ENCODE results near the gene CAPN15. TPM values are rescaled to one million over a fixed set of nuclear protein-coding genes. Genes with fewer than 3 reads are reported as not detected.

Gene CAPN15
- total and polyA plus RNA-seq, 2 of the 4 experiments (the other 2 are of a cell fraction) = 9.3 to 24.3 TPM

GRCh38 chr16:593807-594206 is 66.3 kb downstream of the CAPN15 start:
- H3K27me3 ChIP-seq (ENCODE audit: control insufficient read depth, insufficient read depth, low read length) = no peaks in the 10 kb centered on the region
- H3K9me3 ChIP-seq (ENCODE audit: control insufficient read depth, insufficient read depth, low read length) = no peaks in the 10 kb centered on the region
- H3K9me1 ChIP-seq (ENCODE audit: insufficient read depth, low read length) = peaks cover 12% of the 10 kb centered on the region; the same call in 1 of the 2 replicates
- peaks cover 23 to 76% of the 10 kb centered on the region in 2 experiments; a peak in 3 of 4 replicates for H3K79me1 ChIP-seq (ENCODE audit: low read depth in 1 of 2, low read length in 2 of 2)
- H3K4me1 ChIP-seq (ENCODE audit: control insufficient read depth, insufficient read depth, low read length) = peaks cover 7% of the 10 kb centered on the region; the same call in 1 of the 2 replicates
- DNase-seq (no peak), ATAC-seq (ENCODE audit: low read depth) (no peak)
- no peak overlapping the region for H2BK15ac ChIP-seq (ENCODE audit: low read depth, low read length)
- H2BK5ac ChIP-seq (ENCODE audit: low read depth, low read length, poor library complexity, severe bottlenecking) = no peak overlapping the region
- WGBS, 2 experiments (ENCODE audit: extremely low coverage in 2 of 2, insufficient read length in 1 of 2) = 89% methylated on average over 3 of the region's 16 CpGs; no CpG with 5 or more reads in 1 of the 2 experiments
- H4K5ac ChIP-seq (ENCODE audit: low read depth, low read length) = no peak overlapping the region
- ChIA-PET CTCF (no interaction called here), POLR2A (ENCODE audit: unreplicated experiment) (no interaction called here)
- H3K18ac ChIP-seq (ENCODE audit: low read depth, low read length) = no peak overlapping the region
- H3K23ac ChIP-seq (ENCODE audit: low read depth, low read length) = no peak overlapping the region
- no peak overlapping the region for H4K91ac ChIP-seq (ENCODE audit: insufficient read depth, low read depth, low read length)
- H3K4me3 ChIP-seq (ENCODE audit: insufficient read depth, low read depth, low read length) = no peak overlapping the region
- in situ Hi-C loops (cut with MboI; ENCODE audit: low sequenced_read_pairs) = no loop called here
- peak overlapping the region; percentile 58 for H2AFZ ChIP-seq (replicated peaks; ENCODE audit: low read length, poor library complexity)
- no TSS peak for BruUV-seq (replicated peaks)
- TF ChIP-seq MXI1 (IDR thresholded peaks at IDR 0.05; ENCODE audit: borderline replicate concordance, low read depth, low read length) (no peak), RFX5 (IDR thresholded peaks at IDR 0.05; ENCODE audit: low read depth, low read length) (no peak), BHLHE40 (IDR thresholded peaks at IDR 0.05; ENCODE audit: low read depth, low read length) (no peak), POLR2A (IDR thresholded peaks at IDR 0.05; ENCODE audit: low read depth, low read length) (no peak)
- TF ChIP-seq, protein P1, sequence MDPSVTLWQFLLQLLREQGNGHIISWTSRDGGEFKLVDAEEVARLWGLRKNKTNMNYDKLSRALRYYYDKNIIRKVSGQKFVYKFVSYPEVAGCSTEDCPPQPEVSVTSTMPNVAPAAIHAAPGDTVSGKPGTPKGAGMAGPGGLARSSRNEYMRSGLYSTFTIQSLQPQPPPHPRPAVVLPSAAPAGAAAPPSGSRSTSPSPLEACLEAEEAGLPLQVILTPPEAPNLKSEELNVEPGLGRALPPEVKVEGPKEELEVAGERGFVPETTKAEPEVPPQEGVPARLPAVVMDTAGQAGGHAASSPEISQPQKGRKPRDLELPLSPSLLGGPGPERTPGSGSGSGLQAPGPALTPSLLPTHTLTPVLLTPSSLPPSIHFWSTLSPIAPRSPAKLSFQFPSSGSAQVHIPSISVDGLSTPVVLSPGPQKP (IDR thresholded peaks at IDR 0.05; ENCODE audit: borderline replicate concordance, low read depth, low read length) = no peak
- no peak overlapping the region for H3K9ac ChIP-seq (ENCODE audit: low read depth, low read length)
- H2BK120ac ChIP-seq (ENCODE audit: low read depth, low read length) = no peak overlapping the region
- H3K27ac ChIP-seq (ENCODE audit: insufficient read depth, low read length) = no peak overlapping the region
- H2AK5ac ChIP-seq (ENCODE audit: low read depth, low read length) = no peak overlapping the region
- no peak overlapping the region for H4K8ac ChIP-seq (ENCODE audit: low read depth in 2 of 2, low read length in 2 of 2)
- peaks cover 5% of the 10 kb centered on the region; the same call in 1 of the 2 replicates for H3K36me3 ChIP-seq (ENCODE audit: control insufficient read depth, insufficient read depth, low read length)
- H3K56ac ChIP-seq (ENCODE audit: extremely low read depth, insufficient read depth, low read length) = no peak overlapping the region
- H3K4ac ChIP-seq (ENCODE audit: low read depth, low read length) = no peak overlapping the region
- no peak overlapping the region for H3K4me2 ChIP-seq (ENCODE audit: low read depth, low read length)
- H2AK9ac ChIP-seq (replicated peaks; ENCODE audit: low read depth, low read length, poor library complexity) = no peak overlapping the region
- dilution Hi-C loops (cut with HindIII; ENCODE audit: low sequenced_read_pairs, unreplicated experiment) = no loop called here
- intact Hi-C loops (cut with micrococcal nuclease) = no loop called here
- no peak overlapping the region for H2BK20ac ChIP-seq (ENCODE audit: low read depth, low read length)
- H4K20me1 ChIP-seq (ENCODE audit: insufficient read depth, low read length) = peaks cover 59% of the 10 kb centered on the region
- no peak overlapping the region for H3K14ac ChIP-seq (replicated peaks; ENCODE audit: low read depth, low read length)

Measured in IMR-90 (cell line).